BJ (cell line): ENCODE measurements around the gene SPATA16. TPM values are rescaled to one million over a fixed set of nuclear protein-coding genes. Genes with fewer than 3 reads are reported as not detected.
A peak's percentile ranks its signal among the peaks of the same experiment; 100 is the strongest.
"Not testable (repeated sequence)": the region's sequence is repeated elsewhere in the genome, so short reads cannot be mapped to it uniquely, and the experiment has no call there.

Experiments
- CTCF ChIA-PET: fragments of 350-600 bp; formaldehyde crosslinking; extraction: SDS; loops from one replicate; lab custom pipeline; 2021; ENCODE audit warnings: antibody characterized with exemption, inconsistent platforms; lab: Yijun Ruan, JAX
- POLR2A ChIA-PET: fragments of 300-600 bp; sonication (Branson Sonifier 250); formaldehyde crosslinking; extraction: SDS; loops from one replicate; lab custom pipeline; 2021; ENCODE audit warnings: antibody characterized with exemption; lab: Charles Lee
- DNase-seq: peaks from one replicate; pipeline ENCODE4 v3.0.0-alpha.2; 2011; ENCODE audit warnings: low read depth
- H3K27me3 ChIP-seq: 2 replicates; pipeline ENCODE4 v1.6.0; 2011; ENCODE audit warnings: low read length; ENCODE audit not compliant: control insufficient read depth, insufficient read depth
- H3K36me3 ChIP-seq: 2 replicates; pipeline ENCODE4 v1.5.1; 2011; ENCODE audit warnings: low read length; ENCODE audit not compliant: control insufficient read depth, insufficient read depth
- H3K4me3 ChIP-seq: 2 replicates; pipeline ENCODE4 v1.5.1; 2011; ENCODE audit warnings: low read depth, mild to moderate bottlenecking, control low read depth, low read length
- polyA plus RNA-seq: library from polyadenylated mRNA; depleted of rRNA; stranded (reverse); fragments of >200 nt; gene quantifications from 2 replicates; pipeline ENCODE4 v1.2.3, GENCODE V29; 2011
- TF ChIP-seq, protein P1 (sequence below): IDR thresholded peaks from 2 replicates; pipeline ENCODE4 v1.5.1; 2011; ENCODE audit warnings: low read depth, mild to moderate bottlenecking, control low read depth, inconsistent platforms, low read length, moderate library complexity; ENCODE audit not compliant: insufficient read depth

SPATA16 gene
- polyA plus RNA-seq, 1 experiment, result not detected

DNA sequence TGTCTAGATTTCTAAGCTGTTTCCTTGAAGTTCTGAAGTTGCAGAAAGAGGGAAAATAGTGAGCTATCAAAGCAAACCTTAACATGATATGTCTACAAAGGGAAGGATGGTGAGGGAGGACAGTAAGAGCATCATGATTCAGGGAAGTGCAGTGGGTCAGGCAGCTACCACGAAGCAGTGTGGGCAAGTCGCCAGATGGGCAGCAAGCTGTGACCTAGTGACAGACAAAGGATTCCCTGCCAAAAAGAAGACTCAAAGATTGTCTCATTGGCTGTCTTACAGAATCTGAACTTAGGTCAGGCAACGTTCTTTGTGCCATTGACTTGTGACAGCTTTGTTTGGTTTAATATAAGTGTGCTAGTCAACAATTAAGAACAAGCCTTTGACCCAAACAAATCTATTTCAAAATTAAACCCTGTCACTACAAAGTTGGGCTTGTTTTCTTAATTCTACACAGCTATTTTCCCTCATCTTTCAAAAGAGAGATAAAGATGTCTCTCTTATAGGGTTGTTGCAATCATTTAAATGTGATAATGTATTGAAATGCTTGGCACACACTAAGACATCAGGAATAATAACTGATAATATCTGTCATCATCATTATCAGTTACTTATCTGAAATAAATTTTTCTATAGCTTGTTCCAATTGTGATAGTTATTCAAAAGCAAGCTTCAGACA lies 237.3 kb downstream of the SPATA16 start:
- POLR2A ChIA-PET, result no interaction called here
- TF ChIP-seq, protein P1, sequence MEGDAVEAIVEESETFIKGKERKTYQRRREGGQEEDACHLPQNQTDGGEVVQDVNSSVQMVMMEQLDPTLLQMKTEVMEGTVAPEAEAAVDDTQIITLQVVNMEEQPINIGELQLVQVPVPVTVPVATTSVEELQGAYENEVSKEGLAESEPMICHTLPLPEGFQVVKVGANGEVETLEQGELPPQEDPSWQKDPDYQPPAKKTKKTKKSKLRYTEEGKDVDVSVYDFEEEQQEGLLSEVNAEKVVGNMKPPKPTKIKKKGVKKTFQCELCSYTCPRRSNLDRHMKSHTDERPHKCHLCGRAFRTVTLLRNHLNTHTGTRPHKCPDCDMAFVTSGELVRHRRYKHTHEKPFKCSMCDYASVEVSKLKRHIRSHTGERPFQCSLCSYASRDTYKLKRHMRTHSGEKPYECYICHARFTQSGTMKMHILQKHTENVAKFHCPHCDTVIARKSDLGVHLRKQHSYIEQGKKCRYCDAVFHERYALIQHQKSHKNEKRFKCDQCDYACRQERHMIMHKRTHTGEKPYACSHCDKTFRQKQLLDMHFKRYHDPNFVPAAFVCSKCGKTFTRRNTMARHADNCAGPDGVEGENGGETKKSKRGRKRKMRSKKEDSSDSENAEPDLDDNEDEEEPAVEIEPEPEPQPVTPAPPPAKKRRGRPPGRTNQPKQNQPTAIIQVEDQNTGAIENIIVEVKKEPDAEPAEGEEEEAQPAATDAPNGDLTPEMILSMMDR, result no peak
- no peak for DNase-seq
- no peaks in the 10 kb centered on the region for H3K36me3 ChIP-seq
- peaks cover 2% of the 10 kb centered on the region for H3K27me3 ChIP-seq
- CTCF ChIA-PET, result interaction anchor here (0.8 to 1.2 kb wide), 3 partner anchors 10 to 34 kb away, joined by 3 read pairs; no protein-coding TSS in a partner anchor
- H3K4me3 ChIP-seq, result no peak overlapping the region

DNA sequence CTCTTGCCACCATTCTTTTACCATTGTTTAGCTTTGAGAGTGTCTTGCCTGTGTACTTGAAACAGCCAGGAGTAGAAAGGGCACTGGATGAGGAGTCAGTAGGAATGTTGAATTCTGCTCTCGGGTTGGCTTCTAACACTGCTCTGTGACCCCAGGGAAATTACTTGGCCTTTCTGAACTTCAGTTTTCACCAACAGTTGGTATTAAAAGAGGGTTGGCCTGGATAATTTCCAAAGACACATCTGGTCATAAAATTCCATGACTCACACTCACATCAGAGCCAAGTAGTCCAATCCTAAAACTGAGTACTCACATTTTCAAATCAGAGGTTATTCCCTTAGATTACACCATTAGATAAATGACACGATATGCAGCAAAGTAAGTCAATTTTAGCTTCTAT lies 248.9 kb downstream of the SPATA16 start:
- CTCF ChIA-PET, result no interaction called here
- TF ChIP-seq, protein P1, result no peak
- Histone ChIP-seq H3K4me3 (no peak overlapping the region), H3K27me3 (no peaks in the 10 kb centered on the region), H3K36me3 (no peaks in the 10 kb centered on the region)
- POLR2A ChIA-PET, result no interaction called here
- DNase-seq, result peak; percentile 50

DNA sequence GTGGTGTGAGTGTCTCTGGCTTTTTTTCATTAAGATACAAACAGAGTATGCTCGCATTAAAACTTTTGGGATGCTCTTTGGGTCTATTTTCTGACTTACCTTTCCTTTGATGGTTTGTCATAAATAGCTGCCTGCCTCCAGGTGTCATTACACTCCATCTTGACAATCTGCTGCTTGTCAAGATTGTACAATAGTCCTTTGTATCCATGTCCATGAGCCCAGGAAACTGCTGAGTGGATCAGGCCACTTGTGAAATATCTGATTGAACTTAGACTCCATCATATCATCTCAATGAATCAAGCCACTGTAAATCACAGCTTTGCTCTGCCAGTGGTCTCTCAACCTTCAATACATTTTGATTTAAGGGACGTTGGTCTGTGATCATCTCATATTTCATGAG lies 255.3 kb downstream of the SPATA16 start:
- ChIA-PET CTCF (no interaction called here), POLR2A (interaction anchor here (0.6 kb wide), 1 partner anchor 8 kb away, joined by 5 read pairs; no protein-coding TSS in a partner anchor)
- H3K36me3 ChIP-seq, result no peaks in the 10 kb centered on the region
- H3K4me3 ChIP-seq, result no peak overlapping the region
- TF ChIP-seq, protein P1, result no peak
- no peaks in the 10 kb centered on the region for H3K27me3 ChIP-seq
- no peak for DNase-seq

DNA sequence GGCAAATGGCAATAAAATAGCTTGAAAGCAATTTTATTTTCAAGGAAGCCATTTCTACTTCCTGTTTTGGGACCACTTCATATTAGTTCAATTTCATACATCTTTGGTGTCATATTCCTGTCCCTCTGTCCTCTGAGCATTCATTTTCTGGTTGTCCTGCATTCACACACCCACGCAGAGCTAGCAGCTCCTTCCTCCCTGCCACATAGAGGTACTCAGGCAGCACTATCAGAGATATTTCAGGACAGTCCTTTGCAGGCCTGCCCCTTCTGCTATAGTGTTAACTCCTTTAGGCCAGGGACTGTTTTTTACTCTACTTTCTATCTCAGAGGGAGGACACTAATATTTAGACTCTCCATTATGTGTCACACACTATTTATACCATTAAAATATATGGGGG lies 258.5 kb downstream of the SPATA16 start:
- no peaks in the 10 kb centered on the region for H3K27me3 ChIP-seq
- TF ChIP-seq, protein P1, result no peak
- CTCF ChIA-PET, result no interaction called here
- H3K36me3 ChIP-seq, result no peaks in the 10 kb centered on the region
- H3K4me3 ChIP-seq, result no peak overlapping the region
- no peak for DNase-seq
- POLR2A ChIA-PET, result no interaction called here

DNA sequence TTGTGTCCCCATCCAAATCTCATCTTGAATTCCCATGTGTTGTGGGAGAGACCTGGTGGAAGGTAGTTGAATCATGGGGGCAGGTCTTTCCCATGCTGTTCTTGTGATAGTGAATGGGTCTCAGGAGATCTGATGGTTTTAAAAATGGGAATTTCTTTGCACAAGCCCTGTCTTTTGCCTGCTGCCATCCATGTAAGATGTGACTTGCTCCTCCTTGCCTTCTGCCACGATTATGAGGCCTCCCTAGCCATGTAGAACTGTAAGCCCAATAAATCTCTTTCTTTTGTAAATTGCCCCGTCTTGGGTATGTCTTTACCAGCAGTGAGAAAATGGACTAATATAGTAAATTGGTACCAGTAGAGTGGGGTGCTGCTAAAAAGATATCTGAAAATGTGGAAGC lies 261.7 kb downstream of the SPATA16 start:
- DNase-seq, H3K27me3 ChIP-seq, H3K36me3 ChIP-seq, CTCF ChIA-PET, H3K4me3 ChIP-seq, POLR2A ChIA-PET: not testable (repeated sequence)

DNA sequence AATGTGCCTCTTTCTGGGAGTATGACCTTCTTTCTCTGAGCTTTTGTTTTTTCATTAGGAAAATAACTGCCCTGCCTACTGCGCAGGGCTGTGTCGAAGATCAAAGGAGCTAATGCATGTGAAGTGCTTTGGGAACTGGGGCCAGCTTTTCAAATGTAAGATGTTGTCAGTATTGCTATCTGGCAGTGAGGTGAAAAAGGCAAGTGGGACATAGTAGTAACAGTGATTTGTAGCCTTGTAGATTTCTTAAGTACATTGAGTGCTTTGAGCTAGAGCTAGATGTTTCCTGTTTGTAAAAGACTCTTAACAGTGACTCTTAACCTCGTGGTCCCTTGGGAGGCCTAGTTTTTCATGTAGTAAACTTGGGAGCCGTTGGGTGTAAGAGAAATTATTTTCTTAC lies 264.0 kb downstream of the SPATA16 start:
- POLR2A ChIA-PET, result no interaction called here
- H3K36me3 ChIP-seq, result no peaks in the 10 kb centered on the region
- no peaks in the 10 kb centered on the region for H3K27me3 ChIP-seq
- CTCF ChIA-PET, result no interaction called here
- TF ChIP-seq, protein P1, result no peak
- H3K4me3 ChIP-seq, result no peak overlapping the region
- no peak for DNase-seq
